Measurements from ENCODE around the gene MANBA. TPM values are rescaled to one million over a fixed set of nuclear protein-coding genes. Genes with fewer than 3 reads are reported as not detected.

MANBA gene
- total RNA-seq, 1 donor from 2014 or later, result 9.7 TPM

DNA sequence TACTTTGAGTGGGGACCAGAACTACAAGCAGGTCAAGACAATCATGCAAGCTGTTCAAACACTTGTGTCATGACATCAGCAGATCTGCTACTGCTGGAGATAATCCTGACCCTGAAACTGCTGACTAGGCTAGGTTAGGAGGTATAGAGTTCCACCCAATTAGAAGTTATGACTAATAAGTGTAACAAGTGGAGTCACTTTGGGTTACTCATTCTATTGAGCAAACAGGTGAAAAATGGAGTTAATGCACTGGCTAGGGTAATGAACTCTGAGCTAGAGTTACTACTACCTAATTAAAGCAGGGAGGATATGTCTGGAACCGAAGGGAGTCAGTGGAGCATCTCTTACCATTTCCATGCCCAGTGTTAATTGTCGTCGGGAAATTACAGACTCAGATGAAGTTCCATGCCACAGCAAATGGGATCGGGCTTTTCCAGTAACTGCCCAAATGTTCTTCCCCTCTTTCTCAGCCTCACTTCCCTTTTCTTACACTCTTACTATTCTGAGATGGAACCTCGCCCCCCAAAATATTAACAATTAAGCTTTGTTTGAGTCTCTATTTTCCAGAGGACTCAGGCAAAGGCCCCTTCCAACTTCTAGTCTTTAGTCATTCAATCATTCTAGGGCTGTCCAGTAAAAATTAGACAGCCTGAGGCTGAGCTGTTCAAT, 19.8 kb upstream of the MANBA start:
- intact Hi-C loops (cut with DNase I), result no loop called here
- no peak overlapping the region for H3K27ac ChIP-seq
- TF ChIP-seq, protein P1, sequence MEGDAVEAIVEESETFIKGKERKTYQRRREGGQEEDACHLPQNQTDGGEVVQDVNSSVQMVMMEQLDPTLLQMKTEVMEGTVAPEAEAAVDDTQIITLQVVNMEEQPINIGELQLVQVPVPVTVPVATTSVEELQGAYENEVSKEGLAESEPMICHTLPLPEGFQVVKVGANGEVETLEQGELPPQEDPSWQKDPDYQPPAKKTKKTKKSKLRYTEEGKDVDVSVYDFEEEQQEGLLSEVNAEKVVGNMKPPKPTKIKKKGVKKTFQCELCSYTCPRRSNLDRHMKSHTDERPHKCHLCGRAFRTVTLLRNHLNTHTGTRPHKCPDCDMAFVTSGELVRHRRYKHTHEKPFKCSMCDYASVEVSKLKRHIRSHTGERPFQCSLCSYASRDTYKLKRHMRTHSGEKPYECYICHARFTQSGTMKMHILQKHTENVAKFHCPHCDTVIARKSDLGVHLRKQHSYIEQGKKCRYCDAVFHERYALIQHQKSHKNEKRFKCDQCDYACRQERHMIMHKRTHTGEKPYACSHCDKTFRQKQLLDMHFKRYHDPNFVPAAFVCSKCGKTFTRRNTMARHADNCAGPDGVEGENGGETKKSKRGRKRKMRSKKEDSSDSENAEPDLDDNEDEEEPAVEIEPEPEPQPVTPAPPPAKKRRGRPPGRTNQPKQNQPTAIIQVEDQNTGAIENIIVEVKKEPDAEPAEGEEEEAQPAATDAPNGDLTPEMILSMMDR (IDR thresholded peaks at IDR 0.05), result no peak

DNA sequence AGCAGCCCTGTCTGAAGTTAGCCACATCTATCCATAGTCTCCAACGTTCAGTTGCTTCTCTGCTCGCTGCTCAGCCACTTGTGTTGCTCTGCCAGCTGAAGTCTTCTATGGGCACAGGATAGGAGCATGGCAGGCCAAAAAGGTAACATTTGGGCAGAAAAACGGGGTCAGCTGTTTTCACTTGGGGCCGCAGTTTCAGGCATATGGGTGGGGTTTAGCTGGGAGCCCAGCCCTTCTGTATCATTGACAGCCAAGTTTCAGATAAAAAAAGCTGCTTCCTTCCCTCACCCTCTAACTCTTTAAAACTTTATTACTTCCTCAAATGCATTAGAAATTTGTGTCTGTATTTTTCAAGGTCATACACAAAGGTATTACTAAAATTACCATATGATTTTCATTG, 18.4 kb upstream of the MANBA start:
- TF ChIP-seq, protein P1 (IDR thresholded peaks at IDR 0.05), result no peak
- no peaks in the 10 kb centered on the region for H3K27me3 ChIP-seq
- no peak overlapping the region for H3K27ac ChIP-seq
- no peaks in the 10 kb centered on the region for H3K9me3 ChIP-seq
- intact Hi-C loops (cut with DNase I), result no loop called here
- no peak for DNase-seq (ENCODE audit: low spot score in 2 of 2)
- H3K4me1 ChIP-seq, result no peaks in the 10 kb centered on the region
- H3K36me3 ChIP-seq, result no peaks in the 10 kb centered on the region
- H3K4me3 ChIP-seq, result no peak overlapping the region

More for the DNA sequence above, 19.8 kb upstream of the MANBA start:
- Histone ChIP-seq H3K4me1 (no peaks in the 10 kb centered on the region), H3K4me3 (no peak overlapping the region), H3K36me3 (no peaks in the 10 kb centered on the region), H3K27me3 (no peaks in the 10 kb centered on the region), H3K9me3 (no peaks in the 10 kb centered on the region)
- no peak for DNase-seq (ENCODE audit: low spot score in 2 of 2)

DNA sequence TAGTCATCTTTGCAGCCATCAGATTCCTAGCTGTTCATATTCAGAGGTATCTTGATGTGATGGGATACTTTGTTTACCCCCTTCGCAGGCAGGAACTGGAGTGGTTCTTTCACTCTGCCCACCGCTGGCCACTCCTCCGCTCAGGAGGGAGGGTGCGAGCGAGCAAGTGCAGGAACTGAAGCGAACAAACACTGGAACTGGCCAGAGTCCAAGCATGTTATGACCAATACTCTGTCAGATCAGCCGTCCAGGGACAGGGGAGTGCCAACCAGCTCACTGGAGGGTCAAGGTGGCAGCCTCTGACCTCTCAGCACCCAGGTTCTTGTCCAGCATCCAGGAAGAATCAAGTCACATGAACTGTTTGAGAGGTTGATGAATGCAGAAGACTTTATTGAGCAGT, 18.0 kb upstream of the MANBA start:
- intact Hi-C loops (cut with DNase I), result no loop called here
- H3K27me3 ChIP-seq, result no peaks in the 10 kb centered on the region
- no peak overlapping the region for H3K27ac ChIP-seq
- DNase-seq (ENCODE audit: low spot score in 2 of 2), result no peak
- TF ChIP-seq, protein P1 (IDR thresholded peaks at IDR 0.05), result no peak
- H3K9me3 ChIP-seq, result no peaks in the 10 kb centered on the region
- no peaks in the 10 kb centered on the region for H3K36me3 ChIP-seq
- no peak overlapping the region for H3K4me3 ChIP-seq
- no peaks in the 10 kb centered on the region for H3K4me1 ChIP-seq

DNA sequence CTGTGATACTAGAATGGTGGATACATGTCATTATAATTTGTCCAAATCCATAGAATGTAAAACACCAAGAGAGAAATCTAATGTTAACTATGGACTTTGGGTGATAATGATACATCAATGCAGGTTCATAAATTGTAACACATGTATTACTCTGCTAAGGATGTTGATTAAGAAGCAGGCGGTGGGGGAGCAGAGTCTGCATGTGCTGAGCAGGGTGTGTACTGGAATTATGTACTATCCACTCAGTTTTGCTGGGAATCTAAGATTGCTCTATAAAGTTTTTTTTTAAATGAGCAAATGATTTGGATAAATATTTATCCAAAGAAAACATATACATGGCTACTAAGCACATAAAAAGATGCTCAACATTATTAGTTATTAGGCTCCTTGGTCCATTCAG, 15.0 kb upstream of the MANBA start:
- H3K36me3 ChIP-seq, result no peaks in the 10 kb centered on the region
- no peaks in the 10 kb centered on the region for H3K4me1 ChIP-seq
- no peak overlapping the region for H3K27ac ChIP-seq
- TF ChIP-seq, protein P1 (IDR thresholded peaks at IDR 0.05), result no peak
- no peak for DNase-seq (ENCODE audit: low spot score in 2 of 2)
- intact Hi-C loops (cut with DNase I), result no loop called here
- no peaks in the 10 kb centered on the region for H3K27me3 ChIP-seq
- H3K9me3 ChIP-seq, result no peaks in the 10 kb centered on the region
- H3K4me3 ChIP-seq, result no peak overlapping the region

DNA sequence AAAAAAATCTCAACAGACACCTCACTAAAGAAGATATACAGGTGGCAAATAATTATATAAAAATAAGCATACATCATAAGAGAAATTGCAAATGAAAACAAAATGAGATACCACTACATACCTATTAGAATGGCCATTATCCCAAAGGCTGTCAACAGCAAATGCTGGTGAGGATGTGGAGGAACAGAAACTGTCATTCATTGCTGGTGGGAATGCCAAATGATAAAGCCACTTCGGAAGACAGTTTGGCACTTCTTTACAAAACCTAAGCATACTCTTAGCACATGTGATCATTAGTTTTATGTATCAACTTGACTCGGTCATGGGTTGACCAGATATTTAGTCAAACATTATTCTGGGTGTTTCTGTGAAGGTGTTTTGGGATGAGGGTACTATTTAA, 13.5 kb upstream of the MANBA start:
- Histone ChIP-seq H3K4me3 (no peak overlapping the region), H3K27ac (no peak overlapping the region), H3K9me3 (no peaks in the 10 kb centered on the region), H3K36me3 (no peaks in the 10 kb centered on the region), H3K27me3 (no peaks in the 10 kb centered on the region), H3K4me1 (no peaks in the 10 kb centered on the region)
- no peak for DNase-seq (ENCODE audit: low spot score in 2 of 2)
- intact Hi-C loops (cut with DNase I), result no loop called here
- TF ChIP-seq, protein P1 (IDR thresholded peaks at IDR 0.05), result no peak

All from ascending aorta (tissue), 2 donors.